LNCaP clone FGC (cell line): ENCODE data around the gene DDX1.

ENCODE experiments used
- DNase-seq: peaks from one replicate; pipeline ENCODE4 v3.0.0-alpha.2; 2011; ENCODE audit warnings: low read depth
- H3K4me3 ChIP-seq: 2 replicates; pipeline ENCODE4 v1.5.1; 2011; ENCODE audit warnings: mild to moderate bottlenecking, low read depth, low read length, control low read depth
- TF ChIP-seq, protein P1 (sequence below): IDR thresholded peaks from 2 replicates; pipeline ENCODE4 v1.5.1; 2012; ENCODE audit warnings: mild to moderate bottlenecking; ENCODE audit not compliant: control insufficient read depth, insufficient read depth; ENCODE audit errors: extremely low read depth

Gene DDX1

DNA sequence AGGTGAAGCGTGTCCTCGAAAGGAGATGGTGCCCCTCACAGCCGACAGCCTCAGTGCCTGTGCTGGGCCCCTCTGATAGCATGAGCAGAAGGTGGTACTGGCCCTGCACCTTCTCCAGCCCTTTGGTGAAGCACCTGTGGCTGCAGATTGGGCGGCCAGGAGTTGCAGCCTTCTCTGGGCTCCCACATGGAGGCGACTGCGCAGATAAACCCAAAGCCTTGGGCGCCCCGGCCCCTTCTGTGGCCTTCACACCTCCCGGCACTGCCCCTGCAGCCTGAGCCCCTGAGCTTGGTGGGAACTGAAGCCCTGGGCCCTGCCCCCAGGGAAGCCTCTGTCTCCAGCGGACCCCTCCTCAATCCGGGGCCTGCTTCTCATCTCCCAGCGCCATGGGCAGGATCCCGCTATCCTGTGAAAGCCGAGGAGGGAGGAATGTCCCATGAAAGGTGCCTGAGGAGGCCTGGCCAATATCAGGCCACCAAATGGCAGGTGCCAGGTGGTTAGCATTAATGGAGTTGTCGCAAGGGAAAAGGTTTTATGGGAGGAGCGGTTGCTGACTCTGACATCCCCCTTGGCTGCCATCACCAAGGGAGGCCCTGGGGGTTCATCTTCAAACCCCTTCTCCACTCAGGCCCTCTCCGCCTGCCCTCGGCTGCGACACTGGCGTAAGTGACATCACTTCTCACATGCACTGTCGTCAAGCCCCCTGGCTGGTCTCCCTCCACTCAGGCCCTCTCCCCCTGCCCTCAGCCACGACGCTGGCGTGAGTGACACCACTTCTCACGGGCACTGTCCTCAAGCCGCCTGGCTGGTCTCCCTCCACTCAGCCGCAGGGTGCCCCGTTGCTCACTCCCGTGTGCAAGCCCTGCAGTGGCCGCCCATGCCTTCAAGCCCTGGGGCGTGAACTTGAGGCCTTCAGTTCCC is 62.4 kb downstream of the DDX1 start:
- no peak overlapping the region for H3K4me3 ChIP-seq
- TF ChIP-seq, protein P1, sequence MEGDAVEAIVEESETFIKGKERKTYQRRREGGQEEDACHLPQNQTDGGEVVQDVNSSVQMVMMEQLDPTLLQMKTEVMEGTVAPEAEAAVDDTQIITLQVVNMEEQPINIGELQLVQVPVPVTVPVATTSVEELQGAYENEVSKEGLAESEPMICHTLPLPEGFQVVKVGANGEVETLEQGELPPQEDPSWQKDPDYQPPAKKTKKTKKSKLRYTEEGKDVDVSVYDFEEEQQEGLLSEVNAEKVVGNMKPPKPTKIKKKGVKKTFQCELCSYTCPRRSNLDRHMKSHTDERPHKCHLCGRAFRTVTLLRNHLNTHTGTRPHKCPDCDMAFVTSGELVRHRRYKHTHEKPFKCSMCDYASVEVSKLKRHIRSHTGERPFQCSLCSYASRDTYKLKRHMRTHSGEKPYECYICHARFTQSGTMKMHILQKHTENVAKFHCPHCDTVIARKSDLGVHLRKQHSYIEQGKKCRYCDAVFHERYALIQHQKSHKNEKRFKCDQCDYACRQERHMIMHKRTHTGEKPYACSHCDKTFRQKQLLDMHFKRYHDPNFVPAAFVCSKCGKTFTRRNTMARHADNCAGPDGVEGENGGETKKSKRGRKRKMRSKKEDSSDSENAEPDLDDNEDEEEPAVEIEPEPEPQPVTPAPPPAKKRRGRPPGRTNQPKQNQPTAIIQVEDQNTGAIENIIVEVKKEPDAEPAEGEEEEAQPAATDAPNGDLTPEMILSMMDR, result no peak
- DNase-seq, result no peak

DNA sequence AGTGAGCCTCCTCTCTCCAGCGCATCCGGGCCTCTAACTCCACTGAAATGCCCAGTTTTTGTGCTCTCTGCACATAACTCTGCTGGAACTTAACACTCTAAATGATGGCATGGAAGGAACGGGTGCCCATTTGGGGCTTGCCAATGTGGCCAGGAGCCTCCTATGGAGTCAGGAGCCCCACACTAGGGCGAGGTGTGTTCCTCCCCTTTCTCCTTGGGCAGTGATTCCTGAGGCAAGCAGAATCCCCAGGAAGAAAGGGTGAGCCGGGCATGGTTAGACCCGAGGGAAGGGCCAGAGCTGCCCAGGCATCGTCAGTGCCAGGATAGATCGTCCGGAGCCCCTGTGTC is 63.0 kb downstream of the DDX1 start:
- no peak for DNase-seq
- no peak overlapping the region for H3K4me3 ChIP-seq
- TF ChIP-seq, protein P1, result no peak

DNA sequence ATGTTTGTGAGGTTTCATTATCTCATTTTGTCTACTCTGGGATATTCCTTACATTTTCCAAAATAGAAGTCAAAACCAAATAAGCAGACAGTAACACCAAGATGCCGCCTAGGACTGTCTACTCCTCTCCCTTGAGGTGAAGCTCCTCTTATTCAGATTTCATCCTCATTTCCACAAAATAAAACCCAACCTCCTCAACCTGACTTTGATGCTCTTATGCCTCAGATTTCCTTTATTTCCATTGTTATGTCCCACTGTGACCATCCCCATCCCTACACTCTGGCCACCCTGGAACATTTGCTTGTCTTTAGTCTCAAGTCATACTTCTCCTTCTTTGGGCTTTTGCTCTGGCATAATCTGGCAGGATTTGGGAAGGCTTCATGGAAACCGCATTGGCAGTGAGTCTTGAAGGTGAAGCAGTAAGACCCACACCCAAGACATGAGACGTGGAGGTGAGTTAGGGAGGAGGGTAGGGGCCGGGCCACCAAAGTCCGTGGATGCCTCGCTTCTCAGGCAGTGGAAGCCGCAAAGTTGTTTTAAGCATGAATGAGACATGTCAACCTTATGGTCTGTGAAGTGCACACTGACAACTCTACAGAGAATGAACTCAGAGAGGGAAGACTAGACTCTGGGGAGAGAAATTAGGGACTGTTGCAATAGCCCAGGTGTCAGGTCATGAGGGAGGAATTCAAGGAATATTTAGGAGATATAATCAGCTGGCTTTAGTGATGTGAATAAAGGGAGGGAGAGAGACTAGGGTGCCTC is 63.6 kb downstream of the DDX1 start:
- no peak for DNase-seq
- H3K4me3 ChIP-seq, result no peak overlapping the region
- TF ChIP-seq, protein P1, result no peak

DNA sequence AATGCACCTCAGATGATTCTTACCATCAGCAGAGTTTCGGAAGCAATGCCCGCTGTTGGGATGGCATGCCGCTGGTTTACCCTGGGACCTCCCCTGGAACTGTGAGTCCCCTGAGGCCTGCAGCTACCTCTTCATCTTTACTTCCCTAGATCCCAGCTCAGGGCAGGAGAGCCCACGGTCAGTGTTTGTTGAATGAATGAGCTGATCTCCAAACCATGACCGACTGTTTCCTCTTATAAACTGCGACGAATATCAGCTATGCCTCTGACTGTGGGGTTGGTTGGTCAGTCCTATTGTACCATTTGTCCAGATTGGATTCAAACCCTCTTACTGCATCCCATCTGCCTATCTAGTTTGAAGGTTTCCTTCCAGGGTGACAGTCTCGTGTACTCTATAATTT is 64.4 kb downstream of the DDX1 start:
- TF ChIP-seq, protein P1, result no peak

DNA sequence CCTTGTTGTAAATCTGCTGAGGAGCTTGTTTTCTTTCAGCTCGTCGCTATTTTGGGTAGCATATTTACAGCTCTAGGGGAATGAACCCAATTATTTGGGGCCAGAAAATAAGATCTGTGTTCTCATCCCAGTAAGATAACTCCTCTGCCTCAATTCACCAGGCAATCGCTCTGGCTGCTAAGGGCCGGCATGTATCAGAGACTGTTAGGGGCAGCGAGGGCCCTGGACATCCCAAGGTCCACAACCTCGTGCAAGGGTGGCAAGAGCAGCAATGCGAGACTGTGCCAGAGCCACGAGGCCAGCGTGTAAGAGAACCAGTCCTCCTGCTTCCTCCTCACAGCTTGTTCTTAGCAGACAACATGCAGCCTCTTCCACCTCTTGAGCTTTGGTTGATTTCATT is 66.1 kb downstream of the DDX1 start:
- TF ChIP-seq, protein P1, result no peak
- no peak for DNase-seq
- no peak overlapping the region for H3K4me3 ChIP-seq

More for the DNA sequence above, 64.4 kb downstream of the DDX1 start:
- DNase-seq, result no peak
- no peak overlapping the region for H3K4me3 ChIP-seq

DNA sequence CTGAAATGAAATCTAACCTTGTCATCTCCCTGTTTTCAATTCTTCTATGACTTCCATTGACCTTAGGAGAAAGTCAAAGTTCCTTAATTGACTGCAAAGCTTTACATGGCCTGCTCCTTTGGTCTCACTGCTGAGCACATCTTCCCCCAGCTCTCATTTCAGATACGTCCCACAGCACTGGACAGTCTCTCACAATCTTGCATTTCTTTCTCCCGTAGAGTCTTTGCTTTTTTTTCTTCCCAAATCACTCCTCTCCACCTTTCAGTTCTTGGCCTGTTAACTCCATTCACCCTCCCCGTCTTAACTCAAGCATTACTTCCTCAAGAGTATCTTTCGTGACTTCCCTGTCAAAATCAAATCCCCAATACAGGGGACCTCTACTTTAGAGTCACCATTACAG is 67.2 kb downstream of the DDX1 start:
- no peak overlapping the region for H3K4me3 ChIP-seq
- no peak for DNase-seq
- TF ChIP-seq, protein P1, result no peak
